ENCODE measurements around the gene VPS52. TPM values are rescaled to one million over a fixed set of nuclear protein-coding genes. Genes with fewer than 3 reads are reported as not detected.

The VPS52 gene
- total and polyA plus RNA-seq, 9 of the 15 experiments (the other 6 are each of a cell fraction or from before 2014, with no cell fraction given): 24.4 to 103 (median 40.2) TPM

GRCh38 chr6:33248932-33249731 is 22.5 kb downstream of the VPS52 start (continued):
- TF ChIP-seq ZBTB12 (CRISPR knock-in tag; IDR thresholded peaks at IDR 0.05) (no peak), RB1 (IDR thresholded peaks at IDR 0.05; ENCODE audit: low read depth) (peak; percentile 36; the same call in 1 of the 2 replicates), ZNF766 (CRISPR knock-in tag; conservative IDR thresholded peaks at IDR 0.05) (no peak), ATF4 (CRISPR knock-in tag; IDR thresholded peaks at IDR 0.05) (no peak), ZFP36 (IDR thresholded peaks at IDR 0.05; ENCODE audit: low read depth, low read length, partially characterized antibody) (no peak), HOMEZ (CRISPR knock-in tag; IDR thresholded peaks at IDR 0.05) (0 out of 2 replicates have a peak, but pooled peaks have one; percentile 5), PML (IDR thresholded peaks at IDR 0.05; ENCODE audit: low read length) (peak; percentile 69), NR1H2 (CRISPR knock-in tag; IDR thresholded peaks at IDR 0.05) (0 out of 2 replicates have a peak, but pooled peaks have one; percentile 12), ELF4 (CRISPR knock-in tag; IDR thresholded peaks at IDR 0.05) (peak; percentile 41; the same call in 1 of the 2 replicates), GABPB2 (CRISPR knock-in tag; conservative IDR thresholded peaks at IDR 0.05) (no peak), HINFP (tag; conservative IDR thresholded peaks at IDR 0.05; ENCODE audit: low read depth) (peak; percentile 53; the same call in 1 of the 2 replicates), ZNF217 (CRISPR knock-in tag; IDR thresholded peaks at IDR 0.05) (no peak), BCOR (IDR thresholded peaks at IDR 0.05) (peak; percentile 32; the same call in 1 of the 2 replicates), SRSF9 (IDR thresholded peaks at IDR 0.05; ENCODE audit: borderline replicate concordance, low read depth, low read length) (no peak), MYNN (IDR thresholded peaks at IDR 0.05) (peak; percentile 52; the same call in 1 of the 2 replicates), MYNN (CRISPR knock-in tag; IDR thresholded peaks at IDR 0.05) (no peak), FOXP4 (CRISPR knock-in tag; IDR thresholded peaks at IDR 0.05; ENCODE audit: borderline replicate concordance) (no peak)
- TF ChIP-seq, protein P1, sequence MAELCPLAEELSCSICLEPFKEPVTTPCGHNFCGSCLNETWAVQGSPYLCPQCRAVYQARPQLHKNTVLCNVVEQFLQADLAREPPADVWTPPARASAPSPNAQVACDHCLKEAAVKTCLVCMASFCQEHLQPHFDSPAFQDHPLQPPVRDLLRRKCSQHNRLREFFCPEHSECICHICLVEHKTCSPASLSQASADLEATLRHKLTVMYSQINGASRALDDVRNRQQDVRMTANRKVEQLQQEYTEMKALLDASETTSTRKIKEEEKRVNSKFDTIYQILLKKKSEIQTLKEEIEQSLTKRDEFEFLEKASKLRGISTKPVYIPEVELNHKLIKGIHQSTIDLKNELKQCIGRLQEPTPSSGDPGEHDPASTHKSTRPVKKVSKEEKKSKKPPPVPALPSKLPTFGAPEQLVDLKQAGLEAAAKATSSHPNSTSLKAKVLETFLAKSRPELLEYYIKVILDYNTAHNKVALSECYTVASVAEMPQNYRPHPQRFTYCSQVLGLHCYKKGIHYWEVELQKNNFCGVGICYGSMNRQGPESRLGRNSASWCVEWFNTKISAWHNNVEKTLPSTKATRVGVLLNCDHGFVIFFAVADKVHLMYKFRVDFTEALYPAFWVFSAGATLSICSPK (IDR thresholded peaks at IDR 0.05; ENCODE audit: borderline replicate concordance): 0 out of 2 replicates have a peak, but pooled peaks have one; percentile 66
